B cell (primary cell): ENCODE measurements around the gene EFCAB9. TPM values are rescaled to one million over a fixed set of nuclear protein-coding genes. Genes with fewer than 3 reads are reported as not detected.

ENCODE experiments used
- ATAC-seq: fragments of 200-7000 bp; cut with Tn5 transposase; one replicate; pipeline ENCODE4 v1.10.0; 2021; ENCODE audit warnings: low read depth, mild to moderate bottlenecking, moderate number of reproducible peaks, moderate library complexity
- CTCF ChIA-PET: fragments of 350-600 bp; sonication (Branson Sonifier 250); formaldehyde crosslinking; loops from one replicate; lab custom pipeline; 2021; ENCODE audit warnings: antibody characterized with exemption, inconsistent platforms; lab: Charles Lee
- POLR2A ChIA-PET: fragments of 350-600 bp; sonication (Branson Sonifier 250); formaldehyde crosslinking; loops from one replicate; lab custom pipeline; 2021; ENCODE audit warnings: antibody characterized with exemption; lab: Charles Lee
- DNase-seq: peaks from one replicate; pipeline ENCODE4 v3.0.0; 2013
- H2AFZ ChIP-seq: 2 replicates; pipeline ENCODE4 v1.6.1; 2012; ENCODE audit warnings: mild to moderate bottlenecking, low read depth, low read length; ENCODE audit not compliant: insufficient read depth, poor library complexity, severe bottlenecking
- H3K27ac ChIP-seq, 2 donors: 1 replicate in 1 of 2; 2 replicates in 1 of 2; pipeline ENCODE4 v1.5.1; 2012 to 2013; ENCODE audit warnings: low read length in 2 of 2, mild to moderate bottlenecking in 2 of 2, moderate library complexity in 1 of 2
- H3K27me3 ChIP-seq, 4 experiments: fragments of 200-600 bp in 1 of 4; sonication (generic) in 1 of 4; replicated peaks in 1 of 4; 1 replicate in 2 of 4; 2 replicates in 2 of 4; pipeline versions ENCODE4 v1.6.1 to v1.7.0; 2013 to 2016; ENCODE audit warnings: low read length in 3 of 4, mild to moderate bottlenecking in 2 of 4, mixed read lengths in 1 of 4, moderate library complexity in 1 of 4; ENCODE audit not compliant: insufficient read depth in 4 of 4, control insufficient read depth in 3 of 4; ENCODE audit errors: control extremely low read depth in 1 of 4
- H3K36me3 ChIP-seq, 2 experiments: replicated peaks in 1 of 2; 1 replicate in 1 of 2; 2 replicates in 1 of 2; pipeline versions ENCODE4 v1.6.1 to v1.7.1; 2013; ENCODE audit warnings: low read length in 1 of 2; ENCODE audit not compliant: insufficient read depth in 2 of 2, control insufficient read depth in 1 of 2; ENCODE audit errors: control extremely low read depth in 1 of 2, extremely low read depth in 1 of 2
- H3K4me1 ChIP-seq, 2 donors: fragments of 200-600 bp in 1 of 2; sonication (generic) in 1 of 2; 1 replicate in 1 of 2; 2 replicates in 1 of 2; pipeline versions ENCODE4 v1.5.1 to v1.6.1; 2013 to 2017; ENCODE audit warnings: low read length in 2 of 2; ENCODE audit not compliant: control insufficient read depth in 2 of 2, insufficient read depth in 2 of 2
- H3K4me2 ChIP-seq: replicated peaks from 2 replicates; pipeline ENCODE3; 2012; ENCODE audit warnings: mild to moderate bottlenecking, low read depth, low read length; ENCODE audit not compliant: poor library complexity, severe bottlenecking
- H3K4me3 ChIP-seq, 5 experiments: fragments of 200-600 bp in 1 of 5; sonication (generic) in 1 of 5; 1 replicate in 3 of 5; 2 replicates in 2 of 5; pipeline versions ENCODE4 v1.5.1 to v1.7.0; 2011 to 2016; ENCODE audit warnings: low read length in 4 of 5, mild to moderate bottlenecking in 4 of 5, low read depth in 2 of 5, control low read depth in 1 of 5, moderate library complexity in 1 of 5; ENCODE audit not compliant: insufficient read depth in 1 of 5; ENCODE audit errors: control extremely low read depth in 1 of 5, extremely low read depth in 1 of 5
- H3K79me2 ChIP-seq: fragments of 200-600 bp; sonication (generic); one replicate; pipeline ENCODE4 v1.6.0; 2016; ENCODE audit warnings: low read length; ENCODE audit not compliant: control insufficient read depth, insufficient read depth
- H3K9ac ChIP-seq: fragments of 200-600 bp; sonication (generic); 2 replicates; pipeline ENCODE4 v1.6.1; 2017; ENCODE audit warnings: mild to moderate bottlenecking, low read length, moderate library complexity
- H3K9me3 ChIP-seq, 3 donors: one replicate each; pipeline versions ENCODE4 v1.6.1 to v1.7.1; 2013; ENCODE audit warnings: low read length in 2 of 3; ENCODE audit not compliant: control insufficient read depth in 2 of 3, insufficient read depth in 1 of 3; ENCODE audit errors: control extremely low read depth in 1 of 3
- H4K20me1 ChIP-seq: 2 replicates; pipeline ENCODE4 v1.6.0; 2012; ENCODE audit warnings: mild to moderate bottlenecking, low read length; ENCODE audit not compliant: insufficient read depth, control insufficient read depth, poor library complexity, severe bottlenecking
- H3K27ac Mint-ChIP-seq: one replicate; pipeline ENCODE4 v1.8.0; 2021; ENCODE audit warnings: mixed read lengths
- H3K27me3 Mint-ChIP-seq: one replicate; pipeline ENCODE4 v1.8.0; 2021; ENCODE audit warnings: mixed read lengths
- H3K4me1 Mint-ChIP-seq: one replicate; pipeline ENCODE4 v1.8.0; 2021; ENCODE audit warnings: mixed read lengths
- H3K4me3 Mint-ChIP-seq: one replicate; pipeline ENCODE4 v1.8.0; 2021; ENCODE audit warnings: mixed read lengths
- H3K9me3 Mint-ChIP-seq: one replicate; pipeline ENCODE4 v1.8.0; 2022; ENCODE audit warnings: mixed read lengths; ENCODE audit not compliant: insufficient read depth
- EZH2 ChIP-seq: IDR thresholded peaks from 2 replicates; pipeline ENCODE4 v1.6.1; 2012; ENCODE audit warnings: borderline replicate concordance, low read depth, mild to moderate bottlenecking, moderate library complexity, low read length; ENCODE audit not compliant: insufficient read depth, poor library complexity, severe bottlenecking
- WGBS: methylation state at CpG from one replicate; pipeline ENCODE4 v1.1.5; 2013; ENCODE audit warnings: missing lambda C conversion rate; ENCODE audit not compliant: insufficient coverage; 5-methylcytosine and 5-hydroxymethylcytosine counted together
- intact Hi-C: fragments of 100-400 bp; cut with micrococcal nuclease; formaldehyde crosslinking; loops from one replicate; pipeline ENCODE4 v1.10.0; 2022
- polyA plus RNA-seq: library from polyadenylated mRNA; depleted of rRNA; stranded (reverse); fragments of >200 nt; gene quantifications from 2 replicates; pipeline ENCODE4 v1.2.3, GENCODE V29; 2012
- total RNA-seq, 2 donors: library from RNA; stranded (reverse); fragments of 120-200 nt in 1 of 2; gene quantifications; 1 replicate in 1 of 2; 2 replicates in 1 of 2; pipeline versions ENCODE4 v1.2.3 to v1.2.4, GENCODE V29; 2013 to 2022
- TF ChIP-seq, protein P1 (sequence below): fragments of 200-600 bp; IDR thresholded peaks from one replicate; pipeline ENCODE4 v1.8.0; 2022; ENCODE audit warnings: antibody characterized with exemption, mild to moderate bottlenecking

The EFCAB9 gene
- total and polyA plus RNA-seq, 2 donors (not counting 1 experiment from before 2014, with no cell fraction given), result not detected

GRCh38 chr5:172235827-172236736 lies 42.1 kb downstream of the EFCAB9 start:
- H3K9ac ChIP-seq, result no peak overlapping the region
- no peak overlapping the region for H3K27ac Mint-ChIP-seq
- peaks cover 0 to 7% of the 10 kb centered on the region in 2 donors for H3K4me1 ChIP-seq
- H3K79me2 ChIP-seq, result peaks cover 4% of the 10 kb centered on the region
- WGBS, result no CpG with 5 or more reads among the region's 3 CpGs
- ChIA-PET CTCF (interaction anchor here (0.6 kb wide), 1 partner anchor 26 kb away, joined by 3 read pairs; no protein-coding TSS in a partner anchor), POLR2A (no interaction called here)
- no peak overlapping the region for H3K4me3 Mint-ChIP-seq
- peaks cover 0 to 15% of the 10 kb centered on the region in 2 experiments for H3K36me3 ChIP-seq
- TF ChIP-seq EZH2, result no peak
- TF ChIP-seq, protein P1, sequence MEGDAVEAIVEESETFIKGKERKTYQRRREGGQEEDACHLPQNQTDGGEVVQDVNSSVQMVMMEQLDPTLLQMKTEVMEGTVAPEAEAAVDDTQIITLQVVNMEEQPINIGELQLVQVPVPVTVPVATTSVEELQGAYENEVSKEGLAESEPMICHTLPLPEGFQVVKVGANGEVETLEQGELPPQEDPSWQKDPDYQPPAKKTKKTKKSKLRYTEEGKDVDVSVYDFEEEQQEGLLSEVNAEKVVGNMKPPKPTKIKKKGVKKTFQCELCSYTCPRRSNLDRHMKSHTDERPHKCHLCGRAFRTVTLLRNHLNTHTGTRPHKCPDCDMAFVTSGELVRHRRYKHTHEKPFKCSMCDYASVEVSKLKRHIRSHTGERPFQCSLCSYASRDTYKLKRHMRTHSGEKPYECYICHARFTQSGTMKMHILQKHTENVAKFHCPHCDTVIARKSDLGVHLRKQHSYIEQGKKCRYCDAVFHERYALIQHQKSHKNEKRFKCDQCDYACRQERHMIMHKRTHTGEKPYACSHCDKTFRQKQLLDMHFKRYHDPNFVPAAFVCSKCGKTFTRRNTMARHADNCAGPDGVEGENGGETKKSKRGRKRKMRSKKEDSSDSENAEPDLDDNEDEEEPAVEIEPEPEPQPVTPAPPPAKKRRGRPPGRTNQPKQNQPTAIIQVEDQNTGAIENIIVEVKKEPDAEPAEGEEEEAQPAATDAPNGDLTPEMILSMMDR, result no peak
- H3K9me3 ChIP-seq, result no peaks in the 10 kb centered on the region
- H3K27me3 ChIP-seq, result no peaks in the 10 kb centered on the region
- no peak overlapping the region for H3K4me2 ChIP-seq
- H3K4me3 ChIP-seq, result no peak overlapping the region
- no peak for ATAC-seq
- no peaks in the 10 kb centered on the region for H3K9me3 Mint-ChIP-seq
- peaks cover 17% of the 10 kb centered on the region for H3K4me1 Mint-ChIP-seq
- H4K20me1 ChIP-seq, result peaks cover 6% of the 10 kb centered on the region
- no peak overlapping the region for H3K27ac ChIP-seq
- no peak overlapping the region for H2AFZ ChIP-seq
- intact Hi-C loops, result no loop called here
- no peak for DNase-seq
- no peaks in the 10 kb centered on the region for H3K27me3 Mint-ChIP-seq

- Histone ChIP-seq H3K4me2 (no peak overlapping the region), H3K79me2 (peaks cover 10% of the 10 kb centered on the region), H3K36me3 (peaks cover 0 to 5% of the 10 kb centered on the region in 2 experiments), H3K9me3 (no peaks in the 10 kb centered on the region), H3K9ac (no peak overlapping the region), H4K20me1 (peaks cover 6% of the 10 kb centered on the region), H2AFZ (no peak overlapping the region), H3K4me1 (peaks cover 0 to 7% of the 10 kb centered on the region in 2 donors), H3K27ac (no peak overlapping the region), H3K27me3 (no peaks in the 10 kb centered on the region), H3K4me3 (no peak overlapping the region)
- H3K27ac Mint-ChIP-seq, result no peak overlapping the region
- H3K4me1 Mint-ChIP-seq, result peaks cover 19% of the 10 kb centered on the region
- WGBS, result 43% methylated on average over 1 of the region's 1 CpG
- ChIA-PET CTCF (no interaction called here), POLR2A (no interaction called here)
- TF ChIP-seq EZH2, result no peak
- TF ChIP-seq, protein P1, result no peak
- H3K27me3 Mint-ChIP-seq, result no peaks in the 10 kb centered on the region
- H3K9me3 Mint-ChIP-seq, result peaks cover 6% of the 10 kb centered on the region
- ATAC-seq (no peak), DNase-seq (no peak)
- H3K4me3 Mint-ChIP-seq, result no peak overlapping the region
- intact Hi-C loops, result no loop called here
Observed at GRCh38 chr5:172238334-172238733, 44.4 kb downstream of the EFCAB9 start.
